Ishikawa (cell line): ENCODE measurements around the gene LHPP.
A peak's percentile ranks its signal among the peaks of the same experiment; 100 is the strongest.

Source experiments
- CEBPB ChIP-seq: IDR thresholded peaks from 2 replicates; pipeline ENCODE4 v1.6.1; 2012
- CREB1 ChIP-seq: IDR thresholded peaks from 2 replicates; pipeline ENCODE4 v1.6.1; 2012; ENCODE audit warnings: low read depth
- EGR1 ChIP-seq: IDR thresholded peaks from 2 replicates; pipeline ENCODE4 v1.6.1; 2012
- EP300 ChIP-seq: IDR thresholded peaks from 2 replicates; pipeline ENCODE4 v1.6.1; 2012; ENCODE audit warnings: borderline replicate concordance
- FOXM1 ChIP-seq: IDR thresholded peaks from 2 replicates; pipeline ENCODE4 v1.6.1; 2012; ENCODE audit warnings: low read depth, borderline replicate concordance
- NFIC ChIP-seq: IDR thresholded peaks from 2 replicates; pipeline ENCODE4 v1.6.1; 2012
- RAD21 ChIP-seq: IDR thresholded peaks from 2 replicates; pipeline ENCODE4 v1.6.1; 2012; ENCODE audit warnings: low read depth
- TAF1 ChIP-seq: IDR thresholded peaks from 2 replicates; pipeline ENCODE4 v1.6.1; 2012; ENCODE audit warnings: low read depth, mild to moderate bottlenecking
- TCF12 ChIP-seq: IDR thresholded peaks from 2 replicates; pipeline ENCODE4 v1.6.1; 2012; ENCODE audit warnings: low read depth
- TEAD4 ChIP-seq: IDR thresholded peaks from 2 replicates; pipeline ENCODE4 v1.6.1; 2012
- YY1 ChIP-seq: IDR thresholded peaks from 2 replicates; pipeline ENCODE4 v1.6.1; 2012; ENCODE audit warnings: low read depth
- ZBTB7A ChIP-seq: IDR thresholded peaks from 2 replicates; pipeline ENCODE4 v1.6.1; 2012; ENCODE audit warnings: low read depth
- TF ChIP-seq, protein P1 (sequence below): IDR thresholded peaks from 2 replicates; pipeline ENCODE4 v1.6.1; 2012
- TF ChIP-seq, protein P2 (sequence below): IDR thresholded peaks from 2 replicates; pipeline ENCODE4 v1.6.1; 2012; ENCODE audit warnings: low read depth, mild to moderate bottlenecking
- TF ChIP-seq, protein P3 (sequence below): IDR thresholded peaks from 2 replicates; pipeline ENCODE4 v1.6.1; 2012

Gene LHPP

DNA sequence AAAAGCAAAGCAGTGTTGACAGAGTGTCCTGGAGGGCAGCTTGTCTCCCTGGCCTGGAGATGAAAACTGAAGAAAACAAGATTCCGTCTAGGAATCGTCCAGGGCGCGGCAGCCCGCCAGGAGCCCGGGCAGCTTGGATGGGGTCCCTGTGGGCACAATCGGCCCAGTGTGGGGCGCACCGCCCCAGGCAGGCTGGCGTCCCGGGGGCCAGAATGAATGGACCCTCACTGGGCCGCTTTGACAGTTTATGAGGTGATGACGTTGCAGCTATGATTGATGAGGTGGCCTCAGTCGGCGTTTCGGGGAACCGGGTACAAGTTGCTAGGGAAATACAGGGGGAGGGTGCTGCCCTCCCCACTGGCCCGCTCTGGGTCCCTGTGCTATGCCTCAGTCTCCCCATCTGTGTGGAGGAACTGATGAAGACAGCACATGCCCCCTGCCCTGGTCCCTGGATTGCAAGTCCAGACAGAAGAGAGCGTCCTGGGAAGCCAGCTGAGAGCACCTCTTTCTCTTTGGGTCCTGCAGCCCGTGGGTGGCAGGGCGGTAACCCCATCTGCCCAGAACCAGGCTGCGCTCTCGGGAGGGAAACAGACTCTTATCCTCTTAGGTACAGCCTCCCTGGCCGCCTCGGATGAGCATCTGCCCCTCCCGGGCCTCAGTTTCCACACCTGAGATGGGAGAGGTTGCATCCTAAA lies 131.3 kb downstream of the LHPP start:
- TF ChIP-seq TAF1 (no peak), TEAD4 (no peak), YY1 (no peak), ZBTB7A (no peak), NFIC (no peak), FOXM1 (no peak), TCF12 (no peak), EGR1 (no peak), EP300 (no peak), CEBPB (no peak), CREB1 (no peak)
- TF ChIP-seq, protein P1, sequence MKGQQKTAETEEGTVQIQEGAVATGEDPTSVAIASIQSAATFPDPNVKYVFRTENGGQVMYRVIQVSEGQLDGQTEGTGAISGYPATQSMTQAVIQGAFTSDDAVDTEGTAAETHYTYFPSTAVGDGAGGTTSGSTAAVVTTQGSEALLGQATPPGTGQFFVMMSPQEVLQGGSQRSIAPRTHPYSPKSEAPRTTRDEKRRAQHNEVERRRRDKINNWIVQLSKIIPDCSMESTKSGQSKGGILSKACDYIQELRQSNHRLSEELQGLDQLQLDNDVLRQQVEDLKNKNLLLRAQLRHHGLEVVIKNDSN, result no peak
- TF ChIP-seq, protein P2, sequence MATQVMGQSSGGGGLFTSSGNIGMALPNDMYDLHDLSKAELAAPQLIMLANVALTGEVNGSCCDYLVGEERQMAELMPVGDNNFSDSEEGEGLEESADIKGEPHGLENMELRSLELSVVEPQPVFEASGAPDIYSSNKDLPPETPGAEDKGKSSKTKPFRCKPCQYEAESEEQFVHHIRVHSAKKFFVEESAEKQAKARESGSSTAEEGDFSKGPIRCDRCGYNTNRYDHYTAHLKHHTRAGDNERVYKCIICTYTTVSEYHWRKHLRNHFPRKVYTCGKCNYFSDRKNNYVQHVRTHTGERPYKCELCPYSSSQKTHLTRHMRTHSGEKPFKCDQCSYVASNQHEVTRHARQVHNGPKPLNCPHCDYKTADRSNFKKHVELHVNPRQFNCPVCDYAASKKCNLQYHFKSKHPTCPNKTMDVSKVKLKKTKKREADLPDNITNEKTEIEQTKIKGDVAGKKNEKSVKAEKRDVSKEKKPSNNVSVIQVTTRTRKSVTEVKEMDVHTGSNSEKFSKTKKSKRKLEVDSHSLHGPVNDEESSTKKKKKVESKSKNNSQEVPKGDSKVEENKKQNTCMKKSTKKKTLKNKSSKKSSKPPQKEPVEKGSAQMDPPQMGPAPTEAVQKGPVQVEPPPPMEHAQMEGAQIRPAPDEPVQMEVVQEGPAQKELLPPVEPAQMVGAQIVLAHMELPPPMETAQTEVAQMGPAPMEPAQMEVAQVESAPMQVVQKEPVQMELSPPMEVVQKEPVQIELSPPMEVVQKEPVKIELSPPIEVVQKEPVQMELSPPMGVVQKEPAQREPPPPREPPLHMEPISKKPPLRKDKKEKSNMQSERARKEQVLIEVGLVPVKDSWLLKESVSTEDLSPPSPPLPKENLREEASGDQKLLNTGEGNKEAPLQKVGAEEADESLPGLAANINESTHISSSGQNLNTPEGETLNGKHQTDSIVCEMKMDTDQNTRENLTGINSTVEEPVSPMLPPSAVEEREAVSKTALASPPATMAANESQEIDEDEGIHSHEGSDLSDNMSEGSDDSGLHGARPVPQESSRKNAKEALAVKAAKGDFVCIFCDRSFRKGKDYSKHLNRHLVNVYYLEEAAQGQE, result no peak
- TF ChIP-seq, protein P3, sequence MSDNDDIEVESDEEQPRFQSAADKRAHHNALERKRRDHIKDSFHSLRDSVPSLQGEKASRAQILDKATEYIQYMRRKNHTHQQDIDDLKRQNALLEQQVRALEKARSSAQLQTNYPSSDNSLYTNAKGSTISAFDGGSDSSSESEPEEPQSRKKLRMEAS, result no peak

DNA sequence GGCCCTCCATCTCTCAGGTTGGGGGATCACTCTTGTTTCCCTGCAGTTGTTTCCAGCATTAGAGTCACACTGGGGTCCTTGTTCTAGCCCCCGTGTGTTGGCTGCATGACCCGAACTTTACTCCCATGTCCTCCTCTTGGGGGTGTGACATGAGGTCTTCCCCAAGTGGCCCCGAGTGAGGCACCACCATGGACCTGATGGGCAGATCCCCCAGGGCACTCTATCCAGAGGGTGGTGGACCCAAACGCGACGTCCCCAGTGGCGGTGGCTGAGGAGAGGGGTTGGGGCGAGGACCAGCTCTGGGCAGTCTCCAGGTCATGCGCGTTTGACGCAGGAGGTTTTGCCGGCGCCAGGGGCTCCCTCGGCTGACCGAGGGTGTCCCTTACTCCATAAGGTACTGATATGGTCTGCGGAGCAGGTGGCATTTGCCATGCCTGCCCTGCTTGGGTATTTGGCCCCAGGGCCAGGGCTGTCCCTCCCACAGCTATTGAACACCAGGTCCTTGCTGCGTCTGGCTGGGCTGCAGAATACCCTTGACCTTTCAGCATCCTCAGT lies 131.9 kb downstream of the LHPP start:
- no peak for TF ChIP-seq YY1
- no peak for TF ChIP-seq TAF1
- no peak for TF ChIP-seq FOXM1
- no peak for TF ChIP-seq CEBPB
- TF ChIP-seq, protein P1, result no peak
- no peak for TF ChIP-seq TEAD4
- no peak for TF ChIP-seq NFIC
- TF ChIP-seq, protein P2, result no peak
- no peak for TF ChIP-seq RAD21
- no peak for TF ChIP-seq EGR1
- TF ChIP-seq CREB1, result no peak

DNA sequence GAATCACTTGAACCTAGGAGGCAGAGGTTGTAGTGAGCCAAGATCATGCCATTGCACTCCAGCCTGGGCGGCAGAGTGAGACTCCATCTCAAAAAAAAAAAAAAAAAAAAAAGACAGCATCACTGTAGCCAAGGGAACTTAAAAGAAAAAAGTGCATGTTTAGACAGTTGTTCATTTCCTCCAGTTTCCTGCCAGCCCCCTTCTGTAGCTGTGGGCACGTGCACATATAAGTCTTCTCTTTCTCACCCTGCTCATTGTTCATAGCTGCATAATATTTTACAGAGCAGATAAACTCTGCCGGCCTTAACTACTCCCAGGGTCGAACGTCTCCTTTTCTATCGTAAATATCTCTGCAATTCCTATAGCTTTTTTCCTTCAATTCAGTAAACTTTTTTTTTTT lies 132.6 kb downstream of the LHPP start:
- TF ChIP-seq CREB1, result no peak
- TF ChIP-seq, protein P1, result no peak
- TF ChIP-seq TEAD4, result no peak
- no peak for TF ChIP-seq ZBTB7A
- TF ChIP-seq, protein P2, result no peak
- TF ChIP-seq RAD21, result no peak

DNA sequence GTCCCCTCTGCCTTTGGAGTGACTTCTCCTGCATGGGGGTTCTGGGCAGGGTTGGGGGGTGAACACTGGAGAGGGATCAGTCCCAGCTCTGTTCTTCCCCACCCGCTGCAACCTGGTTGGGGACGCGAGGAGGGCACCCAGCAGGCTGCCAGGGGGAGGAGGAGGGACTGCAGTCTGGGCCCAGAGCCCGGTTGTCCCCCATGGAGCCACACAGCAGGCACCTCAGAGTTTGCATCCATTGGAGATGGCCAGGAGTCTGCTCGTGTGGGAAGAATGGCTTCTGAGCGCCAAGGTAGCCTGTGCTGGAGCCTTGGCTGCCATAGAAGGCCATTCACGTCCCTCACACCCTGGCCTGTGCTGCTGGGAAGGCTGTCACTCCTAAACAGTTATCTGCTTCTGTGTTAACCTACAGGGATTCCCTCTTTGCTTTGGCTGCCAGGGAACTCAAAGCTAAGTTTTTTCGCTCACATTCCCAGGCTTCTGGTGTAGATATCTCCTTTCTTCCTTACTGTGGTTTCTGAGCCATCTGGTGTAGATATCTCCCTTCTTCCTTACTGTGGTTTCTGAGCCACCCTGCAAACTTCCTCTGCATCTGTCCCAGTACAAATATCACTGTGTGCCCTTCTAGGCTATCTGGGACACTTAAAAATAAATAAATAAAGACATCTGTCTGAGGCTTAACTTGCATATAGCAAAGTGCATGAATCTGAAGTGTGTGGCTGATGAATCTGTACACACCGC lies 133.7 kb downstream of the LHPP start:
- TF ChIP-seq NFIC (peak; percentile 62), CREB1 (no peak), EP300 (0 out of 2 replicates have a peak, but pooled peaks have one; percentile 21), EGR1 (no peak), YY1 (peak; percentile 38; the same call in 1 of the 2 replicates), TCF12 (peak; percentile 32; the same call in 1 of the 2 replicates)
- TF ChIP-seq, protein P2, result no peak
